HG03565 (cell line): ENCODE measurements around the gene U2AF2.

Experiments
- ATAC-seq: cut with Tn5 transposase; IDR thresholded peaks from one replicate; pipeline ENCODE4 v1.9.1; 2021; ENCODE audit warnings: mild to moderate bottlenecking, moderate library complexity; ENCODE audit not compliant: unreplicated experiment

U2AF2 gene

DNA sequence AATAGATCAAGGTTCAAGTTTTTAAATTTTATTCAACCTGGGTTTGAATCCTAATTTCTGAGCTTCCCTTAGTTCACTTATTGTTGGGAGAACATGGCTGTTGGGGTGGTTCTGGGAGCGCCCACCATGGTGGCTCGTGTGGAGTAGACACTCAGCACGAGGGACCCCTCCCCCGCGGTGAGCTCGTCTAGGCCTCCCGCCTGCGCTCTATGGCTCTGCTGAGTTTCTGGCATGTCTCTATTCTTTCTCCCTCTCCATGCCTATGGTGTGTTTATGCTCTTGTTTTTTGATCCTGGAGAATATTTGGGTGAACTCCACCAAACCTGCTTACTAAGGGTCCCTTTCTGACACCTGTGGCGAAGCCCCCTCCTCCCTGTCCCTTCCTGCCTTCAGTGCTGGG, 18.6 kb downstream of the U2AF2 start:
- no peak for ATAC-seq

DNA sequence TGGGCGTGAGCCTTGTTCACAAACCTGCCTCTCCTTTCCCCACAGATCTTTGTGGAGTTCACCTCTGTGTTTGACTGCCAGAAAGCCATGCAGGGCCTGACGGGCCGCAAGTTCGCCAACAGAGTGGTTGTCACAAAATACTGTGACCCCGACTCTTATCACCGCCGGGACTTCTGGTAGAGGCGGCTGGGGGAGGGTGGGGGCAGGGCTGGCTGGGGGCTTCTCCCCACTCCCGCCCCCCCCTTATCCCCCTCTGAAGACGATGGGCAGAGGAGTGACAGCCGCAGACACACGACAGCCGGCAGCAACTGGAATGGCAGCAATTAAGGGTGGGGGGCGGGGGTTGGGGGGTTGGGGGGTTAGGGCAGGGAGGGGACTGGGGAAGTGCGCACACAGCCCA, 19.1 kb downstream of the U2AF2 start:
- no peak for ATAC-seq

GRCh38 chr19:55674459-55674840, 19.6 kb downstream of the U2AF2 start:
- no peak for ATAC-seq

DNA sequence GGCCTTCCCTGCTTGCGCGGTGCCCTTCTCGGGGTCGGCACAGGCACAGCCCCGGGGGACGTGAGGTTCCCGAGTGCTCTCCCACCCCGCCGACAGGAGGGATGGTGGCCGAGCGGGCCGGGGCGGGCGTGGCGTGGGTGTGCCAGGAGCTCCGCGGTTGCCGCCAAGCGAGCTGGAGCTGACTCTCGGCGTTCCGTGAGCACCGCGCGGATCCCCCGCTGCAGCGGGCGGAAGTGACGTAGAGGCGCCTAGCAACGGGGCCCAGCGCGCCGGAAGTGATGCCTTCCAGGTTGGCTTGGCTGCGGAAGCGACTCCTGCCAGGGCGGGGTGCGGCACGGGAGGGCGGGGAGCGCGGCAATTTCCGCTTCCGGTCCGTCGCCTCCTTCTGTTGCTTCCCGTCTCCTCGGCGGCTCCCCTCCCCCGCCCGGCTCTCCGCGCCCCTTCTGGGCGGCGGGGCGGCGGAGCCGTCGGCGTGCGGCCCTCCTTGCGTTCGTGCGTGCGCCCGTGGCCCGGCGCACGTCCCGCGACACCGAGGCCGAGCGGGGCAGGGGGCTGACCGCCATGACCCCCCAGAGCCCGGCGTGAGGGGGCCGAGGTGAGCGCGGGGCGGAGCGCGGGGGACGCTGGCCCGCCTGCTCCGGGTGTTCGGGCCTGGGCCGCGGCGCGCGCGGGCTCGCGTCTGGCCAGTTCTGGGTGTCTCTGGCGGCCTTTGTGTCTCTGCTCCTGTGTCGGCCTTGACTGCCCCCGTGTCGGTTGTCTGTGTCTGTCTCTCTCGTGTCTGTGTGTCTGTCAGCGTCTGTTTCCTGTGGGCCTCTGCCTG, 20.2 kb downstream of the U2AF2 start, which contains the start of gene EPN1:
Gene EPN1 (plus strand): TSS at position 386 of the 820 bp plus-strand sequence. CDS start 3,402 bp downstream, outside the sequence.
- ATAC-seq, result peak; percentile 49

GRCh38 chr19:55675661-55676354, 21.0 kb downstream of the U2AF2 start:
- no peak for ATAC-seq

DNA sequence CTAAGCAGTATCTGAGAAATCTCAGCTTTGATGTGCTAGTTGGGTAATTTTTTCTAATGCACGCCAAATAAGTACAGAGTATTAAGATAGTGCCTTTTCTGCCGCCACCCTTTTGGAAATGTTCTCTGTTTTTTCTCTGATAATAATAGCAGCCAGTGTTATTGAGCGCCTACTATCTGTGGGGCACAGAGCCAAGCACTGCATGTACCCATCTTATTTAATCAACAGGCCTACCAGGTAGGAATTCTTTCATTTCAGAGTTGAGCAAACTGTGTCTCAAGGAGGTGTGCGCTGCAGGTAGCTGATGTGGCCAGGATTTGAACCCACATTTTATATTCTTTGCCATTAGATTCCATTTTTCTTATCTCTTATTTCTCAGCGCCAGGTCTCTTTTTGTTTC, 21.5 kb downstream of the U2AF2 start:
- no peak for ATAC-seq

- ATAC-seq, result no peak
Observed at GRCh38 chr19:55676889-55677505, 22.2 kb downstream of the U2AF2 start.

- no peak for ATAC-seq
Observed at GRCh38 chr19:55677572-55678028, 22.8 kb downstream of the U2AF2 start.

DNA sequence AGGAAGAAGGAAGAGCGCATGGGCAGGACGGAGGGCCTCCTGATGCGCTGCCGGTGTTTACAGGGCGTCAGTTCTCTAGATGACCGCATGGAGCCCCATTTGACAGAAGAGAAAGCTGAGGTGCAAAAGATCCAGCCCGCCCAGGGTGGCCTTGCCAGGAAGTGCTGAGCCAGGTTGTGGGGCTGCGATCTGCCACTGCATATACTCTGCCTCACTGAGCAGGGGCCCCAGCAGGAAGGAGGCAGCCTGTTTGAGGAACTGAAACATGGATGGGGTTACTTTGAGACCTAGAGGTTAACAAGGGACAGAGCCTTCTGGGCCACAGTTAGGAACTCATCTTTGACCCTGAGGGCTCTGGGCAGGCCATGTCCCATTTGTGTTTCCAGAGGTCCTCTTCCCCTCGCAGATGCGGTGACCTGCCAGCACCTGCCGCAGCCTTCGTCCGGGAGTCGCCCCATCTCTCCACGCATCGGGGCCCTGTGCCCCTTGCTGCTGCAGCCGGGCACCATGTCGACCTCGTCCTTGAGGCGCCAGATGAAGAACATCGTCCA, 23.4 kb downstream of the U2AF2 start:
- ATAC-seq, result peak; percentile 61

GRCh38 chr19:55679343-55680257, 24.8 kb downstream of the U2AF2 start:
- no peak for ATAC-seq

DNA sequence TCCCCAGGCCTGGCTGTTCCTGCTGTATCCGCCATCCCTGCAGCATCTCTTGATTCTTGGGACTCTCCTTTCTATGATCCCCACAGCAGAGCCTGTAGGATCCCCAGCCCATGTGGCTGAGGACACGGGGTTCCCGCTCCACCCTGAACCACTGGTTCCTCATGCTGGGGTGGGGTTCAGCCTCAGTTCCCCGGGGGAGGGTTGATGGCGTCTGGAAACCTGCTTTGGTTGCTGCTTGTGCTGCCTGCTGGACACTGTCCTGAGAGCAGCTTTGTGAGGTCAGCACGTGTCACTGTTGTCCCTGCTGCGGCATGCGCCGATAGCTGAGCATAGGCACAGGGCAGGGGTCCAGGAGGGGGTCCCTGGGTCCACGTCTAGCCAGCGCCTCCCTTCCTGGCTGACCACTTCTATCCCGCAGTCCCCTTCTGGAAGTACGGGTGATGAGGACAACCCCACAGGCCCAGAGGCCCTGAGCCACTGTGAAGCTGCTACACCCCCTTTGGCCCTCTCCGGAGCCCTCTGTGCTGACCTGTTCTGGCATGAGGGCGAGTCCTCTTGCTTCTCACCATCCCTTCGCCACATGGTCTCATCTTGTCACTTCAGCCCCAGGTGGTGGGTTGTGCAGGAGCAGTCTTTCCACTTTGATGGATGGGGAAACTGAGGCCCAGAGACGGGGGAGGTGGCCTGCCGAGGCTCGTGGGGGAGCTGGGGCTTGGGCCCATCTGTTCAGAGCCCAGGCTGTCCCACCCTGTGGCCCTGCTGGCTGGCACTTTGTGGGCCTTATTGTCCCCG, 25.7 kb downstream of the U2AF2 start:
- ATAC-seq, result no peak

DNA sequence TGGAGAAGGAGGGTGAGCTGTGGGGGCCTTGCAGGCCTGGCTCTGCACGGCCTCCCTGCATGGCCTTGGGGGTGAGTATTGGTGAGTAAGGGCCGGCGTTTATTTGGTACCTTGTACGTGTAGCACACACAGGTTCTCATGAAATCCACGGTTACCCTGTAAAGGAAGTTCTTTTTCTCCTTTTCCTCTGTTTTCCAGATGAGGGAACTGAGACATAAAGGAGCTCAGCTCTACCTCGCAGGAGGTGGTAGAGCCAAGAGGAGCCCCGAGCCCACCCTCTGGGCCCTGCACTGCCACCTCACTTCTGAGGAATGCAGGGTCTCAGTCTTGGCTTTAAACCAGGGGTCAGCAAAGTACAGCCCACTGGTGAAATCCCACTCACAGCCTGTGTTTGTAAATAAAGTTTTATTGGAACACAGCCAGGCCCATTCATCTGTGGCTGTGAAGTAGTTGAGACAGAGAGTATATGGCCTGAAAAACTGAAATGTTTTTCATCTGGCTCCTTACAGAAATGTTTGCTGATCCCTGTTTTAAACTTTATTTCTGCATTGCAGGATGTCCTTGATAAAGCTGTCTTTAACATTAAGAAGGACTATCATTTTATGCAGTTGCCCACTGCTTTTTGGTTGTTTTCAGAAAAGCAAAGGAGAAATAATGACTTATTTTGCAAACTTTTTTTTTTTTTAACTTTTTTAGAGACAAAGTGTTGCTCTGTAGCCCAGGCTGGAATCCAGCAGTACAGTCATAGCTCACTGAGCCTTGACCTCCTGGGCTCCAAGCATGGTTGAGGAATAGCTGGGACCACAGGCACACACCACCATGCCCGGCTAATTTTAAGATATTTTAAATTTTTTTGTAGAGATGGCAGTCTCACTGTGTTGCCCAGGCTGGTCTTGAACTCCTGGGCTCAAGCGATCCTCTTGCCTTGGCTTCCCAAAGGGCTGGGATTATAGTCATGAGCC, 26.6 kb downstream of the U2AF2 start:
- no peak for ATAC-seq

- ATAC-seq, result no peak
Observed at GRCh38 chr19:55683449-55684261, 28.8 kb downstream of the U2AF2 start.

DNA sequence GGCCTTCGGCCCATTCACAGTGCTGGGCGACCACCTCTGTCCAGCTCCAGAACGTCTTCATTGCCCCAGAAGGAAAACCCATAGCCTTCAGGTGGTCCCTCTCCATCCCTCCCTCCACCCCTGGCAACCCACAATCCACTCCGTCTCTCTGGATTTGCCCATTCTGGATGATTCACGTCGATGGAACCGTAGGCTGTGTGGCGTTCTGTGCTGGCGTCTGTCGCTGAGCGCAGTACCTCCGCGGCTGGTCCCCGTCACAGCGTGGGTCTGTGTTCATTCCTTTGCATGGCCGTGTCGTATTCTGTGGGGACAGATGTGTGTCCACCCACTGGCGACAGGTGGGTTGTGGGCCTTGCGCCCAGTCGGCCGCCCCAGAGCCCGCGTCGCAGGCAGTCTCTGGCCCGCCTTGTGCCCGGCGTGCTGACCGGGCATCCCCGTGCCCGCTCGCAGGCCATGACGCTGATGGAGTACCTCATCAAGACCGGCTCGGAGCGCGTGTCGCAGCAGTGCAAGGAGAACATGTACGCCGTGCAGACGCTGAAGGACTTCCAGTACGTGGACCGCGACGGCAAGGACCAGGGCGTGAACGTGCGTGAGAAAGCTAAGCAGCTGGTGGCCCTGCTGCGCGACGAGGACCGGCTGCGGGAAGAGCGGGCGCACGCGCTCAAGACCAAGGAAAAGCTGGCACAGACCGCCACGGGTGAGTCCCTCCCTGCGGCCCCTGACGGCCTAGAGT, 30.3 kb downstream of the U2AF2 start:
- no peak for ATAC-seq

- no peak for ATAC-seq
Observed at GRCh38 chr19:55685776-55686175, 30.9 kb downstream of the U2AF2 start.

DNA sequence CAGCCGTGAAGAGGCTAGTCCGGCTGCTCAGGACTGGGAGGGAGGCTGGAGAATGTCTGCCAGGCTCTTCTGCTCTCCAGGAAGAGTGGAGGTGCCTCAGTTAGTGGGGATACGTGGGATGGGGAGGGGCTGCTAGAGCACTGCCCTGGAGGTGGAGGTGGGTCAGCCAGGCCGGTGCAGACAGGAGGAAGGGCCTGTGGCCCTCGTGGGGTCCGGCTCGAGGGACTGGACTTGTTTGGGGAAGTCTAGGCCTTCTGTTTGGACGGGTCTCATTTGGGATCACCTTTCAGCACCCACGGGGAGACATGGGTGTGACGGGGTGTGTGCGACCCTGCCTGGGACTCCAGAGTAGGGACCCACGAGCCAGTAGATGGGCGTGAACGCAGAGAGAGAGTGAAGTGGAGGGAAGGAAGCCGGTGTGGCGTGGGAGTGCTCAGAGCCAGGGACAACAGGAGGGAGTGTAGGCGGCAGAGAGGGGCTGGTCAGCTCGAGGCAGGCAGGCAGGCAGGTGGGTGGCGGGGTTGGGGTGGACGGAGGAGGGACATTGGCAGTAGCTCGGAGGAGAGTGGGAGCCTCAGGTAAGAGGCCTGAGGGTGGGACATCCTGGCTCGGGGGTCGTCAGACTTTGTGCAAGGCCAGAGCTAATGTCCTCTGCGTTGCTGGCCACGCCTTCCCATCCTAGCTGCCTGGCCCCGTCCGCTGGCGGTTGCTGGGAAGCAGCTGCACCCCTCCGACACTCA, 31.6 kb downstream of the U2AF2 start:
- no peak for ATAC-seq
